Spleen (tissue), 7 donors: ENCODE data around the gene NAP1L5.

ENCODE experiments used
- CTCF ChIP-seq, 11 experiments: fragments of 200-600 bp in 7 of 11; fragments of 450-650 bp in 4 of 11; sonication (generic) in 4 of 11; IDR thresholded peaks in 8 of 11; conservative IDR thresholded peaks in 3 of 11; 1 replicate in 7 of 11; 2 replicates in 4 of 11; pipeline versions ENCODE4 v1.4.0 to v1.8.0; 2016 to 2021; ENCODE audit warnings: antibody characterized with exemption in 11 of 11, inconsistent platforms in 4 of 11, mild to moderate bottlenecking in 1 of 11
- POLR2A ChIP-seq, 3 donors: fragments of 450-650 bp; IDR thresholded peaks; one replicate each; pipeline ENCODE4 v1.5.1; 2017; ENCODE audit warnings: antibody characterized with exemption in 3 of 3, mild to moderate bottlenecking in 1 of 3
- donor health status: DM: no; HTN: no; CAD: no; lungs with moderate emphysema.
- donor health status: DM: no; HTN: no; CAD: no.
- donor health status: DM: no; HTN: no; CAD: no.

GRCh38 chr4:88729146-88729760 is 31.6 kb upstream of the NAP1L5 start:
- TF ChIP-seq POLR2A (IDR thresholded peaks at IDR 0.05) (no peak), CTCF (IDR thresholded peaks at IDR 0.05 in 8 of 11, conservative IDR thresholded peaks at IDR 0.05 in 3 of 11) (no peak)
